C4-2B (cell line): Measurements from ENCODE around the gene EHBP1.

ENCODE experiments used
- H3K27ac ChIP-seq: fragments of 450-650 bp; 2 replicates; pipeline ENCODE4 v1.5.1; 2017
- CTCF ChIP-seq: fragments of 450-650 bp; conservative IDR thresholded peaks from 2 replicates; pipeline ENCODE4 v1.5.1; 2017; ENCODE audit warnings: mild to moderate bottlenecking
- ZFX ChIP-seq: fragments of 450-650 bp; IDR thresholded peaks from 2 replicates; pipeline ENCODE4 v1.6.1; 2017

EHBP1 gene

GRCh38 chr2:63054841-63055225, 349.3 kb downstream of the EHBP1 start:
- H3K27ac ChIP-seq: no peak overlapping the region
- no peak for TF ChIP-seq ZFX
- no peak for TF ChIP-seq CTCF

DNA sequence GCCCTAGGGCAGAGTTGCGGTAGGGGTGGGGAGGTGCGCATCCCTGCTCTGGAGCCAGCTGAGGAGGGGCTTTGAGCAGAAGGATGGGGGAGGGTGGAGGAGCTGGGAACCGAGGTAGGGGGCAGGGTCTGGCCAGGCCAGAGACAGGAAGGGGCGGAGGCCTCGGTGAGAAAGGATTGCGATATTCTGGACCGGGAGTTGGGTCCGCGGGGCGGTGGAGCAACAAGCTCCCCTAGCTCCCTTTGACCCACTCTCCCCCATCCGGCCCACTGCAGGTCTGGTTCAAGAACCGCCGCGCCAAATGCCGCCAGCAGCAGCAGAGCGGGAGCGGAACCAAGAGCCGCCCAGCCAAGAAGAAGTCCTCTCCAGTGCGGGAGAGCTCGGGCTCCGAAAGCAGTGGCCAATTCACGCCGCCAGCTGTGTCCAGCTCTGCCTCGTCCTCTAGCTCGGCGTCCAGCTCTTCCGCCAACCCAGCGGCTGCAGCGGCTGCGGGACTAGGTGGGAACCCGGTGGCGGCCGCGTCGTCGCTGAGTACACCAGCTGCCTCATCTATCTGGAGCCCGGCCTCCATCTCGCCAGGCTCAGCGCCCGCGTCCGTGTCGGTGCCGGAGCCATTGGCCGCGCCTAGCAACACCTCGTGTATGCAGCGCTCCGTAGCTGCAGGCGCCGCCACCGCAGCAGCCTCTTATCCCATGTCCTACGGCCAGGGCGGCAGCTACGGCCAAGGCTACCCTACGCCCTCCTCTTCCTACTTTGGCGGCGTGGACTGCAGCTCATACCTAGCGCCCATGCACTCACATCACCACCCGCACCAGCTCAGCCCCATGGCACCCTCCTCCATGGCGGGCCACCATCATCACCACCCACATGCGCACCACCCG, 350.0 kb downstream of the EHBP1 start:
- no peak for TF ChIP-seq CTCF
- no peak overlapping the region for H3K27ac ChIP-seq

- TF ChIP-seq ZFX: no peak
- no peak for TF ChIP-seq CTCF
- H3K27ac ChIP-seq: no peak overlapping the region
These were observed 350.9 kb downstream of the EHBP1 start for GRCh38 chr2:63056107-63057050.

DNA sequence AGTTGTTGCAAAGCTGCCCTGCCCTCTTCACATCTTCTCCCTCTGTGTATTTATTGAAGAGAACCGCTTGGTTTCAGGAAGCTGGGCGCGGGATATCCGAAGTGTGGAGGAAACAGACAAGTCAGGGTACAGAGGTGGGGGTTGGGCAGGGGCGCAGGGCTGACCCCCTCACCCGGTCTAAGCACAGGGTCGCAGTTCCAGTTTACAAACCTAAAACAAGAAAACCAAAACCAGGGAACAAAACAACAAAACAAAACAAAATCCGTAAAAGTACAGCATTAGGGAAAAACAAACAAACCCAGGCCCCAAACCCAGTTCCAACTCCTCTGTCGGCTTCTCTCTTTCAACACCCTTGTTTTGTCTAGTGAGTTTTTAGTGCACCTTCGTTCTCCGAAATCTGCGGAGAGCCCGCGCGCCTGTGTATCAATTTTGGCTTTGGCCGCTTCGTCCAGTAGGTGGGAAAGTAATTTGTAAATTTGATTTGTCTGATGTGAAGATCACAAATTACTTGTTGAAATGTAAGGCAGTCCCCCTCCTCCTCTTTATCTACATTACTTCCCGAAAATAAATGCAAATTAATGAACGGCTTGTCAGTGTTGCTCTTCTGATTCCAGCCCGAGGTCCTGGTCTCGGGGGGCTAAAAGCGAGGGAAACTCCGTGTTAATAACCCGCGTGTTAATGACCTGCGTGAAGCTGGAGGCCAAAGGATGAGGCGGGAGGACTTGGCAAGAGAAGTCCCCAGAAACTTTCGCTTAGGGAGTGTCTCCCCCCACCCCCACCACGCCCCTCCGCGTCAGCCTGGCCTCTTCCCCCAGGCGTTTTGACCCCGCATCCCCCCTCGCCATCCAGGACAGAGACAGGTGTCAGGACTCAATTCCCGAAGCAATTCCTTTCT, 352.0 kb downstream of the EHBP1 start:
- H3K27ac ChIP-seq: no peak overlapping the region

GRCh38 chr2:63058144-63058920, 352.8 kb downstream of the EHBP1 start:
- H3K27ac ChIP-seq: no peak overlapping the region
- TF ChIP-seq CTCF (no peak), ZFX (no peak)

More for the DNA sequence above, 352.0 kb downstream of the EHBP1 start:
- no peak for TF ChIP-seq ZFX
- no peak for TF ChIP-seq CTCF
